H9 (cell line): Measurements from ENCODE around the gene SLC44A2. TPM values are rescaled to one million over a fixed set of nuclear protein-coding genes. Genes with fewer than 3 reads are reported as not detected.

ENCODE experiments used
- DNase-seq: peaks from one replicate; pipeline ENCODE4 v3.0.0-alpha.2; 2017
- H2AFZ ChIP-seq: one replicate; pipeline ENCODE4 v1.6.1; 2013; ENCODE audit warnings: mild to moderate bottlenecking, low read length, control low read depth, moderate library complexity
- H2AK5ac ChIP-seq: 2 replicates; pipeline ENCODE4 v1.6.1; 2013; ENCODE audit warnings: low read length, control low read depth, mixed read lengths; ENCODE audit not compliant: insufficient read length
- H2BK120ac ChIP-seq: one replicate; pipeline ENCODE4 v1.6.1; 2013; ENCODE audit warnings: low read depth, mild to moderate bottlenecking, low read length, control low read depth, inconsistent platforms; ENCODE audit not compliant: poor library complexity, severe bottlenecking
- H2BK12ac ChIP-seq: 2 replicates; pipeline ENCODE4 v1.6.1; 2013; ENCODE audit warnings: low read length, control low read depth, mixed read lengths, low read depth; ENCODE audit not compliant: insufficient read length
- H2BK15ac ChIP-seq: 2 replicates; pipeline ENCODE4 v1.6.1; 2013; ENCODE audit warnings: low read depth, low read length, control low read depth
- H2BK20ac ChIP-seq: one replicate; pipeline ENCODE4 v1.6.1; 2013; ENCODE audit warnings: low read depth, mild to moderate bottlenecking, low read length, control low read depth, inconsistent platforms; ENCODE audit not compliant: poor library complexity, severe bottlenecking
- H2BK5ac ChIP-seq: 2 replicates; pipeline ENCODE4 v1.6.1; 2013; ENCODE audit warnings: low read length, control low read depth, mixed read lengths; ENCODE audit not compliant: insufficient read length
- H3K14ac ChIP-seq: 2 replicates; pipeline ENCODE4 v1.6.1; 2013; ENCODE audit warnings: low read length, control low read depth; ENCODE audit not compliant: insufficient read depth
- H3K18ac ChIP-seq: 2 replicates; pipeline ENCODE4 v1.6.1; 2013; ENCODE audit warnings: low read depth, mild to moderate bottlenecking, mixed read lengths, low read length, control low read depth; ENCODE audit not compliant: insufficient read length
- H3K23ac ChIP-seq: 2 replicates; pipeline ENCODE4 v1.6.1; 2013; ENCODE audit warnings: low read length, control low read depth, mixed read lengths, low read depth; ENCODE audit not compliant: insufficient read length
- H3K23me2 ChIP-seq: 2 replicates; pipeline ENCODE4 v1.6.1; 2013; ENCODE audit warnings: low read depth, mild to moderate bottlenecking, mixed read lengths, low read length, control low read depth; ENCODE audit not compliant: insufficient read length, poor library complexity, severe bottlenecking
- H3K27ac ChIP-seq: 2 replicates; pipeline ENCODE4 v1.5.1; 2013; ENCODE audit warnings: low read length, control low read depth, mixed read lengths, low read depth; ENCODE audit not compliant: insufficient read length
- H3K27me3 ChIP-seq: 2 replicates; pipeline ENCODE4 v1.6.1; 2013; ENCODE audit warnings: low read length, control low read depth, inconsistent platforms; ENCODE audit not compliant: insufficient read depth
- H3K4ac ChIP-seq: 2 replicates; pipeline ENCODE4 v1.6.1; 2013; ENCODE audit warnings: low read depth, mild to moderate bottlenecking, control low read depth, inconsistent platforms, low read length, moderate library complexity
- H3K4me1 ChIP-seq: 2 replicates; pipeline ENCODE4 v1.6.1; 2013; ENCODE audit warnings: low read length, control low read depth, inconsistent platforms; ENCODE audit not compliant: insufficient read depth
- H3K4me2 ChIP-seq: 2 replicates; pipeline ENCODE4 v1.6.1; 2013; ENCODE audit warnings: low read length, control low read depth, mixed read lengths; ENCODE audit not compliant: insufficient read length, insufficient read depth
- H3K56ac ChIP-seq: 2 replicates; pipeline ENCODE4 v1.6.1; 2013; ENCODE audit warnings: low read depth, mild to moderate bottlenecking, mixed read lengths, low read length, control low read depth; ENCODE audit not compliant: insufficient read length
- H3K79me1 ChIP-seq: 2 replicates; pipeline ENCODE4 v1.6.1; 2013; ENCODE audit warnings: low read depth, mild to moderate bottlenecking, moderate library complexity, low read length, control low read depth, inconsistent platforms; ENCODE audit not compliant: insufficient read depth, poor library complexity, severe bottlenecking
- H3K79me2 ChIP-seq: 2 replicates; pipeline ENCODE4 v1.6.1; 2013; ENCODE audit warnings: low read length, control low read depth, inconsistent platforms; ENCODE audit not compliant: insufficient read depth
- H3K9ac ChIP-seq: 2 replicates; pipeline ENCODE4 v1.6.1; 2013; ENCODE audit warnings: low read length, control low read depth, mixed read lengths; ENCODE audit not compliant: insufficient read length; ENCODE audit errors: extremely low read depth
- H3K9me3 ChIP-seq: one replicate; pipeline ENCODE4 v1.6.1; 2013; ENCODE audit warnings: low read depth, low read length, inconsistent platforms; ENCODE audit not compliant: control insufficient read depth
- H3T11ph ChIP-seq: one replicate; pipeline ENCODE4 v1.6.1; 2013; ENCODE audit warnings: mild to moderate bottlenecking, low read length, control low read depth, inconsistent platforms
- H4K20me1 ChIP-seq: one replicate; pipeline ENCODE4 v1.6.1; 2013; ENCODE audit not compliant: control insufficient read depth, insufficient read length, insufficient read depth
- H4K5ac ChIP-seq: 2 replicates; pipeline ENCODE4 v1.6.1; 2013; ENCODE audit warnings: low read depth, mild to moderate bottlenecking, mixed read lengths, low read length, control low read depth; ENCODE audit not compliant: insufficient read length
- H4K8ac ChIP-seq: replicated peaks from 2 replicates; pipeline ENCODE4 v1.6.1; 2013; ENCODE audit warnings: low read length, control low read depth, mixed read lengths, low read depth; ENCODE audit not compliant: insufficient read length
- H4K91ac ChIP-seq: 2 replicates; pipeline ENCODE4 v1.6.1; 2013; ENCODE audit warnings: low read depth, mild to moderate bottlenecking, moderate library complexity, mixed read lengths, low read length, control low read depth; ENCODE audit not compliant: insufficient read length
- H3K27ac Mint-ChIP-seq, 3 experiments: 2 replicates in 2 of 3; 3 replicates in 1 of 3; pipeline ENCODE4 v1.8.0; 2020 to 2021; ENCODE audit warnings: mixed read lengths in 3 of 3, mild to moderate bottlenecking in 1 of 3, moderate library complexity in 1 of 3
- H3K27me3 Mint-ChIP-seq: 2 replicates; pipeline ENCODE4 v1.8.0; 2021; ENCODE audit warnings: low read depth, mild to moderate bottlenecking, moderate library complexity, mixed read lengths
- H3K36me3 Mint-ChIP-seq, 3 experiments: 2 replicates in 2 of 3; 3 replicates in 1 of 3; pipeline ENCODE4 v1.8.0; 2020 to 2021; ENCODE audit warnings: low read depth in 3 of 3, mixed read lengths in 3 of 3; ENCODE audit not compliant: insufficient read depth in 1 of 3
- H3K4me1 Mint-ChIP-seq, 2 experiments: 2 replicates each; pipeline ENCODE4 v1.8.0; 2020; ENCODE audit warnings: mixed read lengths in 2 of 2
- H3K4me3 Mint-ChIP-seq, 2 experiments: 2 replicates in 1 of 2; 3 replicates in 1 of 2; pipeline ENCODE4 v1.8.0; 2020 to 2021; ENCODE audit warnings: mild to moderate bottlenecking in 2 of 2, mixed read lengths in 2 of 2, moderate library complexity in 1 of 2
- H3K9me3 Mint-ChIP-seq, 2 experiments: 2 replicates in 1 of 2; 3 replicates in 1 of 2; pipeline ENCODE4 v1.8.0; 2020; ENCODE audit warnings: mild to moderate bottlenecking in 2 of 2, mixed read lengths in 2 of 2, moderate library complexity in 1 of 2
- CTCF ChIP-seq: fragments of 200-600 bp; sonication (generic); conservative IDR thresholded peaks from 3 replicates; pipeline ENCODE4 v1.8.0; 2021; ENCODE audit warnings: antibody characterized with exemption, mild to moderate bottlenecking
- WGBS: extraction: QIAGEN DNeasy Blood & Tissue Kit; methylation state at CpG from one replicate; pipeline ENCODE4 v1.1.7; 2013; ENCODE audit warnings: missing lambda C conversion rate, low lambda C conversion rate, mixed read lengths; ENCODE audit not compliant: insufficient read length; ENCODE audit errors: extremely low coverage; 5-methylcytosine and 5-hydroxymethylcytosine counted together
- total RNA-seq: library from RNA; stranded (reverse); gene quantifications from 2 replicates; pipeline ENCODE4 v1.2.1, GENCODE V29; 2021

The SLC44A2 gene
- total RNA-seq, 1 experiment from 2014 or later, result 121 TPM

- Histone ChIP-seq H3K23me2 (no peaks in the 10 kb centered on the region), H3K79me2 (no peaks in the 10 kb centered on the region), H3K4me1 (no peaks in the 10 kb centered on the region), H3T11ph (no peak overlapping the region), H3K14ac (no peak overlapping the region), H3K27ac (no peak overlapping the region), H3K4me2 (no peak overlapping the region), H3K4ac (no peak overlapping the region), H3K27me3 (no peaks in the 10 kb centered on the region), H4K5ac (no peak overlapping the region), H3K9ac (no peak overlapping the region), H4K8ac (no peak overlapping the region), H2BK5ac (no peak overlapping the region), H2BK20ac (no peak overlapping the region), H4K91ac (no peak overlapping the region), H2BK15ac (no peak overlapping the region), H2AFZ (no peak overlapping the region), H3K56ac (no peak overlapping the region), H4K20me1 (no peaks in the 10 kb centered on the region), H3K18ac (no peak overlapping the region), H3K23ac (no peak overlapping the region), H3K9me3 (no peaks in the 10 kb centered on the region), H3K79me1 (no peaks in the 10 kb centered on the region), H2AK5ac (no peak overlapping the region), H2BK120ac (no peak overlapping the region), H2BK12ac (no peak overlapping the region)
- H3K36me3 Mint-ChIP-seq, result peaks cover 2 to 11% (median 5%) of the 10 kb centered on the region in 3 experiments; a peak in 6 of 7 replicates
- H3K9me3 Mint-ChIP-seq, result no peaks in the 10 kb centered on the region
- H3K4me1 Mint-ChIP-seq, result no peaks in the 10 kb centered on the region
- no CpG with 5 or more reads among the region's 14 CpGs for WGBS
- no peak overlapping the region for H3K4me3 Mint-ChIP-seq
- H3K27me3 Mint-ChIP-seq, result no peaks in the 10 kb centered on the region
- H3K27ac Mint-ChIP-seq, result peak overlapping the region in 1 of 3 experiments; percentile 50; a peak in 1 of 7 replicates
- no peak for DNase-seq
- no peak for TF ChIP-seq CTCF
Measured at GRCh38 chr19:10615429-10616023, 9.8 kb upstream of the SLC44A2 start.
